ENCODE results near the gene XG.
"Not testable (repeated sequence)": the region's sequence is repeated elsewhere in the genome, so short reads cannot be mapped to it uniquely, and the experiment has no call there.

The XG gene

DNA sequence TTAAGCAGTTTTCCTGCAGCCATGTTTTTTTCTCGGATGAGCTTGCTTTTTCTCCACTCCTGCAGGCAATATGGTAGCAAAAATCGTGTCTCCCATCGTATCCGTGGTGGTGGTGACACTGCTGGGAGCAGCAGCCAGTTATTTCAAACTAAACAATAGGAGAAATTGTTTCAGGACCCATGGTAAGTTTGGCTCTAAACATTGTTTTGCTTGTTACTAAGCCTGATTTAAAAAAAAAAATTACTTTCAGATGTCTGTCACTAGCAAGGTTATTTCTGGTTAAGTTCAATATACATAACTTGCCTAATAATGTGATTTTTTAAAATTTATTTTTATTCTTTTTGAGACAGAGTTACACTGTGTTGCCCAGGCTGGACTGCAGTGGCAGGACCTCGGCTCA is 59.4 kb downstream of the XG start:
- no peaks in the 10 kb centered on the region for H3K27me3 ChIP-seq (ENCODE audit: insufficient read depth, low read length, poor library complexity)
- H3K36me3 ChIP-seq (ENCODE audit: insufficient read depth, low read length): no peaks in the 10 kb centered on the region
- H3K4me3 ChIP-seq (ENCODE audit: low read depth in 1 of 2, low read length in 2 of 2): no peak overlapping the region
- peaks cover 4% of the 10 kb centered on the region for H3K4me1 ChIP-seq (ENCODE audit: insufficient read depth, low read length)
- H3K9ac ChIP-seq (ENCODE audit: low read depth, low read length): no peak overlapping the region
- TF ChIP-seq, protein P1, sequence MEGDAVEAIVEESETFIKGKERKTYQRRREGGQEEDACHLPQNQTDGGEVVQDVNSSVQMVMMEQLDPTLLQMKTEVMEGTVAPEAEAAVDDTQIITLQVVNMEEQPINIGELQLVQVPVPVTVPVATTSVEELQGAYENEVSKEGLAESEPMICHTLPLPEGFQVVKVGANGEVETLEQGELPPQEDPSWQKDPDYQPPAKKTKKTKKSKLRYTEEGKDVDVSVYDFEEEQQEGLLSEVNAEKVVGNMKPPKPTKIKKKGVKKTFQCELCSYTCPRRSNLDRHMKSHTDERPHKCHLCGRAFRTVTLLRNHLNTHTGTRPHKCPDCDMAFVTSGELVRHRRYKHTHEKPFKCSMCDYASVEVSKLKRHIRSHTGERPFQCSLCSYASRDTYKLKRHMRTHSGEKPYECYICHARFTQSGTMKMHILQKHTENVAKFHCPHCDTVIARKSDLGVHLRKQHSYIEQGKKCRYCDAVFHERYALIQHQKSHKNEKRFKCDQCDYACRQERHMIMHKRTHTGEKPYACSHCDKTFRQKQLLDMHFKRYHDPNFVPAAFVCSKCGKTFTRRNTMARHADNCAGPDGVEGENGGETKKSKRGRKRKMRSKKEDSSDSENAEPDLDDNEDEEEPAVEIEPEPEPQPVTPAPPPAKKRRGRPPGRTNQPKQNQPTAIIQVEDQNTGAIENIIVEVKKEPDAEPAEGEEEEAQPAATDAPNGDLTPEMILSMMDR (IDR thresholded peaks at IDR 0.05; ENCODE audit: borderline replicate concordance, extremely low read depth, low read length, poor library complexity, severe bottlenecking): no peak
- TF ChIP-seq EZH2 (IDR thresholded peaks at IDR 0.05; ENCODE audit: borderline replicate concordance, low read depth, low read length, severe bottlenecking): no peak
- H3K79me2 ChIP-seq (ENCODE audit: insufficient read depth, low read length): no peaks in the 10 kb centered on the region
- no peaks in the 10 kb centered on the region for H3K9me3 ChIP-seq (ENCODE audit: insufficient read depth, low read length, severe bottlenecking)
- H2AFZ ChIP-seq (ENCODE audit: low read depth, low read length): no peak overlapping the region
- ATAC-seq (ENCODE audit: insufficient read depth, low read depth) (no peak), DNase-seq (no peak)
- H3K4me2 ChIP-seq (ENCODE audit: insufficient read depth, low read length): no peak overlapping the region
- H3K27ac ChIP-seq (ENCODE audit: low read length): no peak overlapping the region
- H4K20me1 ChIP-seq (ENCODE audit: insufficient read depth, low read length): no peaks in the 10 kb centered on the region

DNA sequence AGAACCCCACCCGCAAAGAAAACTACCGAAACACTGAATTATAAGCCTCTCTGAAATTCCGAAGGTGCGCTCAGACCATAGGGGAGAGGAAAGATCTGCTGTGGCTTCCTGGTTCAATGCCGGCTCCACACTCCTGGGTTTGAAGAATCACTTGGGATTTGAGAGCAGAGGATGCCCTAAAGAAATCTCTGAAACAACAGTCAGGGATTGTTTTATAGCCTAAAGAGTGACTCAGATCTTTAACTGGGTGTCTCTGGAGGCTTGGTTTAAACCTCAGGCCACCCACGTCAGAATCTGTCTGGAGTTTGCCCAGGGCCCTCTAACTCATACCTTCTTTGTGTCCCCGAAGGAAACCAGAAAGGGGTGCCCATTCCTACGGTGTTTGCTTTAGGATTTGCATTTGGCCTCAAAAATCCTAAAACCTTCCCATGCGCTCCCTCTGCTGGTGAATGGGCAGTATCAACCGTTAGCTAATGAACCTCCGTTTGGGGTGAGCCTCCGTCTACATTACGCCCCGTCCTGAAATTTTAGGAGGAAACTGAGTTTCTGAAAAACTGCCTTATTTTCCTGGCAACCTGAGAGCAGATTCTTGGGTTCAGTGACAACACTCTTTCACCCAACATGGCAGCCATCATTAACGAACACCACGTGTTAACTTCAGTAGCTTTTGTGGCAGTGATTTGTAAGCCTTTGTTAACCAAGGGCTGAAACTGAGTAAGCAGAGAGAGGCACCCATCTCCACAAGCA is 60.5 kb downstream of the XG start:
- H3K27ac ChIP-seq (ENCODE audit: low read length); H2AFZ ChIP-seq (ENCODE audit: low read depth, low read length); H3K36me3 ChIP-seq (ENCODE audit: insufficient read depth, low read length); H3K4me2 ChIP-seq (ENCODE audit: insufficient read depth, low read length); H3K27me3 ChIP-seq (ENCODE audit: insufficient read depth, low read length, poor library complexity); H4K20me1 ChIP-seq (ENCODE audit: insufficient read depth, low read length); H3K9ac ChIP-seq (ENCODE audit: low read depth, low read length); H3K4me1 ChIP-seq (ENCODE audit: insufficient read depth, low read length); H3K9me3 ChIP-seq (ENCODE audit: insufficient read depth, low read length, severe bottlenecking); H3K79me2 ChIP-seq (ENCODE audit: insufficient read depth, low read length); H3K4me3 ChIP-seq (ENCODE audit: low read depth in 1 of 2, low read length in 2 of 2): not testable (repeated sequence)
- ATAC-seq (ENCODE audit: insufficient read depth, low read depth): peak; percentile 87
- TF ChIP-seq, protein P1 (IDR thresholded peaks at IDR 0.05; ENCODE audit: borderline replicate concordance, extremely low read depth, low read length, poor library complexity, severe bottlenecking): peak; percentile 64
- DNase-seq: peak; percentile 61

DNA sequence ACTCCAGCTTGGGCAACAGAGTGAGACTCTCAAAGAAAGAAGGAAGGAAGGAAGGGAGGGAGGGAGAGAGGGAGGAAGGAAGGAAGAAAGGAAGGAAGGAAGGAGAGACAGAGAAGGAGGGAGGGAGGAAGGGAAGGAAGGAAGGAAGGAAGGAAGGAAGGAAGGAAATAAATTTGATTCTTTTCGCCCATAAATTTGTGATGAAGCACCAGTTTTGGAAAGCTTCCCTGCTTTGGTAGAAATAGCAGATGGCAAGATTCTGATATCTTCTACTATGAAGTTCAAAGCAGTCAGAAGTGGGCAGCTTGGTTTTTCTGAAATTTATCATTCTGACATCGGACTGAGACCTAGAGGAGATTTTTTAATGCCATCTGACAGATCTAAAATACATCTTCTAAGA is 65.2 kb downstream of the XG start:
- no peaks in the 10 kb centered on the region for H4K20me1 ChIP-seq (ENCODE audit: insufficient read depth, low read length)
- H3K27me3 ChIP-seq (ENCODE audit: insufficient read depth, low read length, poor library complexity): no peaks in the 10 kb centered on the region
- no peaks in the 10 kb centered on the region for H3K36me3 ChIP-seq (ENCODE audit: insufficient read depth, low read length)
- H2AFZ ChIP-seq (ENCODE audit: low read depth, low read length): no peak overlapping the region
- no peak for TF ChIP-seq EZH2 (IDR thresholded peaks at IDR 0.05; ENCODE audit: borderline replicate concordance, low read depth, low read length, severe bottlenecking)
- TF ChIP-seq, protein P1 (IDR thresholded peaks at IDR 0.05; ENCODE audit: borderline replicate concordance, extremely low read depth, low read length, poor library complexity, severe bottlenecking): no peak
- DNase-seq (no peak), ATAC-seq (ENCODE audit: insufficient read depth, low read depth) (no peak)
- peaks cover 2% of the 10 kb centered on the region for H3K4me1 ChIP-seq (ENCODE audit: insufficient read depth, low read length)
- no peak overlapping the region for H3K27ac ChIP-seq (ENCODE audit: low read length)
- no peak overlapping the region for H3K9ac ChIP-seq (ENCODE audit: low read depth, low read length)
- no peak overlapping the region for H3K4me2 ChIP-seq (ENCODE audit: insufficient read depth, low read length)
- H3K9me3 ChIP-seq (ENCODE audit: insufficient read depth, low read length, severe bottlenecking): no peaks in the 10 kb centered on the region
- H3K79me2 ChIP-seq (ENCODE audit: insufficient read depth, low read length): no peaks in the 10 kb centered on the region
- H3K4me3 ChIP-seq (ENCODE audit: low read depth in 1 of 2, low read length in 2 of 2): no peak overlapping the region
